ENCODE results near the gene METAP1.

DNA sequence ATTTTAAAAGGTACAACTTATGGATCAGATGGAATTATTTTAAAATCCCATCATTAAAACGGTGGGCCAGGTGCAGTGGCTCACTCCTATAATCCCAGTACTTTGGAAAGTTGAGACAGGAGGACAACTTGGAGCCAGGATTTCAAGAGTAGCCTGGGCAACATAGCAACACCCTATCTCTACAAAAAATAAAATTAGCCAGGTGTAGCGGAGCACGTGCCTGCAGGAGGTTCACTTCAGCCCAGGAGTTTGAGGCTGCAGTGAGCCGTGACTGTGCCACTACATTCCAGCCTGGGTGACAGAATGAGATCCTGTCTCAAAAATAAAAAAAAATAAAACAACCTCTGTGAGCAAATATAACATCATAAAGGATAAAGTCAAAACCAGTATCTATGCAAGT is 81.7 kb downstream of the METAP1 start:
- TF ChIP-seq POLR2A (IDR thresholded peaks at IDR 0.05), result no peak
- no peak for TF ChIP-seq CTCF (IDR thresholded peaks at IDR 0.05)
